Sigmoid colon (tissue), 4 donors: ENCODE measurements around the gene FBXW4.

Experiments used
- POLR2A ChIP-seq, 2 donors: fragments of 450-650 bp; IDR thresholded peaks; one replicate each; pipeline ENCODE4 v1.6.1; 2016; ENCODE audit warnings: antibody characterized with exemption in 2 of 2, mild to moderate bottlenecking in 2 of 2, moderate library complexity in 2 of 2
- POLR2AphosphoS5 ChIP-seq, 4 donors: sonication (generic); formaldehyde crosslinking; IDR thresholded peaks; one replicate each; pipeline ENCODE4 v1.6.1; 2017; ENCODE audit warnings: antibody characterized with exemption in 4 of 4

GRCh38 chr10:101579516-101579870 lies 115.5 kb downstream of the FBXW4 start:
- TF ChIP-seq POLR2A (IDR thresholded peaks at IDR 0.05): no peak
- no peak for TF ChIP-seq POLR2AphosphoS5 (IDR thresholded peaks at IDR 0.05)
